HepG2 (cell line): ENCODE data around the gene TJP2.

Experiments used
- MAZ ChIP-seq, 2 experiments: sonication (generic) in 1 of 2; formaldehyde crosslinking in 1 of 2; IDR thresholded peaks; 2 replicates each; pipeline versions ENCODE4 v1.5.0 to v1.6.1; 2012 to 2020; ENCODE audit warnings: low read depth in 2 of 2, mild to moderate bottlenecking in 2 of 2, borderline replicate concordance in 1 of 2, improper control_type of control experiment in 1 of 2, low read length in 1 of 2, missing genetic modification reagents in 1 of 2, moderate library complexity in 1 of 2
- NR1H2 ChIP-seq: sonication (generic); formaldehyde crosslinking; IDR thresholded peaks from 2 replicates; pipeline ENCODE4 v1.8.1; 2022; ENCODE audit warnings: low read depth, missing genetic modification reagents, borderline replicate concordance
- SOX6 ChIP-seq, 2 experiments: fragments of 450-650 bp in 1 of 2; sonication (generic) in 1 of 2; formaldehyde crosslinking in 1 of 2; IDR thresholded peaks; 2 replicates each; pipeline versions ENCODE4 v1.4.0 to v1.6.1; 2017 to 2020; ENCODE audit warnings: antibody characterized with exemption in 1 of 2, mild to moderate bottlenecking in 1 of 2, missing genetic modification reagents in 1 of 2

DNA sequence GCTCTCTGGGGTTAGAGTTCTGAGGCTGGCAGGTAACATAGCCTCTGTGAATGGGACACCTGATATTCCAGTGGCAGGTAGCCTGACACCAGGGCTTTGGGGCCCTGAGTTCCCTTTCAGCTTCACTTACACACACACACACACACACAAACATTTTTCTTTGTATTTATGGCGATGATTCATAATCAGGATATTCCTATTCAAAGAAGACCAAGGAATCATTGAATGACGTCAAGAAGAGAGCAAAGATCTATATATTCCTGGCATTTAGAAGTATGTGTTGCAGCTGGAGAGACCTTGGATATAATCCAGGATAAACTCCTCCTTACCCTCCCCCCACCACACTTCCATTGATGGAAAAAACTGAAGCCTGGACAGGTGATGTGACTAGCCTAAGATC lies 143.0 kb downstream of the TJP2 start:
- TF ChIP-seq MAZ (IDR thresholded peaks at IDR 0.05; ENCODE audit: borderline replicate concordance, low read depth, low read length) = no peak
- no peak for TF ChIP-seq MAZ (CRISPR knock-in tag; IDR thresholded peaks at IDR 0.05; ENCODE audit: low read depth)
- no peak for TF ChIP-seq SOX6 (IDR thresholded peaks at IDR 0.05)
- TF ChIP-seq SOX6 (CRISPR knock-in tag; IDR thresholded peaks at IDR 0.05) = no peak
- no peak for TF ChIP-seq NR1H2 (CRISPR knock-in tag)
